ENCODE results near the gene NMRK2. TPM values are rescaled to one million over a fixed set of nuclear protein-coding genes. Genes with fewer than 3 reads are reported as not detected.

NMRK2 gene
- polyA plus RNA-seq, 1 of the 3 experiments (the other 2 are of a cell fraction) = not detected

DNA sequence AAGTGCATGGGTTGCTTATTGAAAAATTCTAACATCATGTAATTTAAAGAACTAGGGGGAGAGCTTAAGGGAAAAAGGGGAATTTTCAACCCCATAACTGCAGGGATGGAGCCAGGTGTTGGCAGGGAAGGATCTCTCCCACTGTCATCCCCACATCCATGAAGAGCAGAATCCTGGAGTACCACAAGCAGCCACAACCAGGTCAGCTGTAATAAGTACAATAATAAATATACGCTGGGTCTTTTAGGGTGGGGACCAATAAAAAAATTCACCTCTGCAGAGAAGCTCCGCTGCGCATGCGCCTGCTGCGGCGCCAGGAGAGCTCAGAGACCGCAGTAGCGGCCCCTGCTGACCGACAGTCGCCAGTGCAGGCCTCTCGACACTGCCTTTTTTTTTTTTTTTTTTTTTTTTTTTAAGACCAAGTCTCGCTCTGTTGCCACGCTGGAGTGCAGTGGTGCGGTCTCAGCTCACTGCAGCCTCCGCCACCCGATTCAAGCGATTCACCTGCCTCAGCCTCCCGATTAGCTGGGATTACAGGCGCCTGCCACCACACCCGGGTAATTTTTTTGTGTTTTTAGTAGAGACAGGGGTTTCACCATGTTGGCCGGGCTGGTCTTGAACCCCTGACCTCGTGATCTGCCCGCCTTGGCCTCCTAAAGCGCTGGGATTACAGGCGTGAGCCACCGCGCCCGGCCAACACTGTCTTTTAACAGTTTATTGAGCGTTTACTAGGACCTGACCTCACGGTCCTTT, 54.9 kb downstream of the NMRK2 start:
- TF ChIP-seq NRF1 (IDR thresholded peaks at IDR 0.05; ENCODE audit: low read depth, low read length) = peak; percentile 95
- TF ChIP-seq, protein P1, sequence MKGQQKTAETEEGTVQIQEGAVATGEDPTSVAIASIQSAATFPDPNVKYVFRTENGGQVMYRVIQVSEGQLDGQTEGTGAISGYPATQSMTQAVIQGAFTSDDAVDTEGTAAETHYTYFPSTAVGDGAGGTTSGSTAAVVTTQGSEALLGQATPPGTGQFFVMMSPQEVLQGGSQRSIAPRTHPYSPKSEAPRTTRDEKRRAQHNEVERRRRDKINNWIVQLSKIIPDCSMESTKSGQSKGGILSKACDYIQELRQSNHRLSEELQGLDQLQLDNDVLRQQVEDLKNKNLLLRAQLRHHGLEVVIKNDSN (IDR thresholded peaks at IDR 0.05; ENCODE audit: borderline replicate concordance, low read depth) = 0 out of 2 replicates have a peak, but pooled peaks have one; percentile 18
- TF ChIP-seq, protein P2, sequence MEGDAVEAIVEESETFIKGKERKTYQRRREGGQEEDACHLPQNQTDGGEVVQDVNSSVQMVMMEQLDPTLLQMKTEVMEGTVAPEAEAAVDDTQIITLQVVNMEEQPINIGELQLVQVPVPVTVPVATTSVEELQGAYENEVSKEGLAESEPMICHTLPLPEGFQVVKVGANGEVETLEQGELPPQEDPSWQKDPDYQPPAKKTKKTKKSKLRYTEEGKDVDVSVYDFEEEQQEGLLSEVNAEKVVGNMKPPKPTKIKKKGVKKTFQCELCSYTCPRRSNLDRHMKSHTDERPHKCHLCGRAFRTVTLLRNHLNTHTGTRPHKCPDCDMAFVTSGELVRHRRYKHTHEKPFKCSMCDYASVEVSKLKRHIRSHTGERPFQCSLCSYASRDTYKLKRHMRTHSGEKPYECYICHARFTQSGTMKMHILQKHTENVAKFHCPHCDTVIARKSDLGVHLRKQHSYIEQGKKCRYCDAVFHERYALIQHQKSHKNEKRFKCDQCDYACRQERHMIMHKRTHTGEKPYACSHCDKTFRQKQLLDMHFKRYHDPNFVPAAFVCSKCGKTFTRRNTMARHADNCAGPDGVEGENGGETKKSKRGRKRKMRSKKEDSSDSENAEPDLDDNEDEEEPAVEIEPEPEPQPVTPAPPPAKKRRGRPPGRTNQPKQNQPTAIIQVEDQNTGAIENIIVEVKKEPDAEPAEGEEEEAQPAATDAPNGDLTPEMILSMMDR (IDR thresholded peaks at IDR 0.05) = peak; percentile 81
- TF ChIP-seq RAD21 (IDR thresholded peaks at IDR 0.05; ENCODE audit: low read length) = peak; percentile 33; the same call in 1 of the 2 replicates
- TF ChIP-seq RCOR1 (IDR thresholded peaks at IDR 0.05; ENCODE audit: low read length) = 0 out of 2 replicates have a peak, but pooled peaks have one; percentile 6
- TF ChIP-seq MEF2A (IDR thresholded peaks at IDR 0.05; ENCODE audit: borderline replicate concordance, low read depth) = no peak
- TF ChIP-seq, protein P3, sequence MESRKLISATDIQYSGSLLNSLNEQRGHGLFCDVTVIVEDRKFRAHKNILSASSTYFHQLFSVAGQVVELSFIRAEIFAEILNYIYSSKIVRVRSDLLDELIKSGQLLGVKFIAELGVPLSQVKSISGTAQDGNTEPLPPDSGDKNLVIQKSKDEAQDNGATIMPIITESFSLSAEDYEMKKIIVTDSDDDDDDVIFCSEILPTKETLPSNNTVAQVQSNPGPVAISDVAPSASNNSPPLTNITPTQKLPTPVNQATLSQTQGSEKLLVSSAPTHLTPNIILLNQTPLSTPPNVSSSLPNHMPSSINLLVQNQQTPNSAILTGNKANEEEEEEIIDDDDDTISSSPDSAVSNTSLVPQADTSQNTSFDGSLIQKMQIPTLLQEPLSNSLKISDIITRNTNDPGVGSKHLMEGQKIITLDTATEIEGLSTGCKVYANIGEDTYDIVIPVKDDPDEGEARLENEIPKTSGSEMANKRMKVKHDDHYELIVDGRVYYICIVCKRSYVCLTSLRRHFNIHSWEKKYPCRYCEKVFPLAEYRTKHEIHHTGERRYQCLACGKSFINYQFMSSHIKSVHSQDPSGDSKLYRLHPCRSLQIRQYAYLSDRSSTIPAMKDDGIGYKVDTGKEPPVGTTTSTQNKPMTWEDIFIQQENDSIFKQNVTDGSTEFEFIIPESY (IDR thresholded peaks at IDR 0.05; ENCODE audit: borderline replicate concordance, low read depth) = no peak
- TF ChIP-seq SMC3 (IDR thresholded peaks at IDR 0.05; ENCODE audit: low read depth, low read length) = 0 out of 2 replicates have a peak, but pooled peaks have one; percentile 28
- POLR2A ChIA-PET = interaction anchor here (0.6 to 1.4 kb wide), 10 partner anchors 8 to 225 kb away, joined by 3 to 15 read pairs (median 4); partner anchors contain the start of genes DAPK3, MRPL54 and ZBTB7A
- H3K27ac ChIP-seq (ENCODE audit: low read depth in 2 of 2, low read length in 1 of 2) = peak overlapping the region in 1 of 2 experiments; percentile 12; a peak in 1 of 4 replicates
- H4K20me1 ChIP-seq (ENCODE audit: insufficient read depth) = peaks cover 24% of the 10 kb centered on the region
- no peak overlapping the region; the same call in 1 of the 2 replicates for H3K9ac ChIP-seq
- H2AFZ ChIP-seq (ENCODE audit: low read depth) = peak overlapping the region; percentile 76; the same call in 1 of the 2 replicates
- H3K36me3 ChIP-seq (replicated peaks in 1 of 2; ENCODE audit: control insufficient read depth in 1 of 2, insufficient read depth in 2 of 2, low read length in 1 of 2) = peaks cover 16 to 19% of the 10 kb centered on the region in 2 experiments
- H3K9me3 ChIP-seq = no peaks in the 10 kb centered on the region
- 12% methylated on average over 30 of the region's 30 CpGs for WGBS (ENCODE audit: low lambda C conversion rate)
- DNase-seq = peak; percentile 87
- H3K9me2 ChIP-seq = no peaks in the 10 kb centered on the region
- peak overlapping the region; percentile 30 to 31; a peak in 3 of 4 replicates for H3K4me3 ChIP-seq (ENCODE audit: low read depth in 2 of 2, low read length in 1 of 2)
- no peaks in the 10 kb centered on the region for H3K27me3 ChIP-seq (ENCODE audit: insufficient read depth)
- peak overlapping the region; percentile 89 for H3K4me2 ChIP-seq
- CTCF ChIA-PET = interaction anchor here (0.5 to 2.3 kb wide), 31 partner anchors 8 to 671 kb away, joined by 3 to 38 read pairs (median 3); partner anchors contain the start of genes DAPK3, MRPL54 and PIAS4
- H3K4me1 ChIP-seq (ENCODE audit: control insufficient read depth in 1 of 2, insufficient read depth in 2 of 2, low read depth in 1 of 2, low read length in 1 of 2) = peaks cover 11 to 29% of the 10 kb centered on the region in 2 experiments
- H3K79me2 ChIP-seq (ENCODE audit: insufficient read depth) = peaks cover 25% of the 10 kb centered on the region
- H3F3A ChIP-seq (replicated peaks; ENCODE audit: insufficient read depth) = peaks cover 27% of the 10 kb centered on the region

DNA sequence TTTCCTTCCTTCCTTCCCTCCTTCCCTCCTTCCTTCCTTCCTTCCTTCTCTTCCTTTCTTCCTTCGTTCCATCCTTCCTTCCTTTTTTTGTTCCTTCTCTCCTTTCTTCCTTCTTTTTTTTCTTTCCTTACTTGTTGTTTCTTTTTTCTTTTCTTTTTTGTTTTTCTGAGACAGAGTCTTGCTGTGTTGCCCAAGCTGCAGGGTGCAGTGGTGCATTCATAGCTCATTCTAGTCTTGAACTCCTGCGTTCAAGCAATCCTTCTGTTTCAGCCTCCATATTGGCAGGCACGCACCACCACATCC, 57.9 kb downstream of the NMRK2 start:
- H3K9me2 ChIP-seq = no peaks in the 10 kb centered on the region
- POLR2A ChIA-PET = interaction anchor here (1.1 kb wide), 1 partner anchor 16 kb away, joined by 5 read pairs; the partner anchor contains the start of gene PIAS4
- no peaks in the 10 kb centered on the region for H3K27me3 ChIP-seq (ENCODE audit: insufficient read depth)
- H3K9ac ChIP-seq = no peak overlapping the region
- H3K27ac ChIP-seq (ENCODE audit: low read depth in 2 of 2, low read length in 1 of 2) = no peak overlapping the region
- peak overlapping the region; percentile 96 for H2AFZ ChIP-seq (ENCODE audit: low read depth)
- H3K4me1 ChIP-seq (ENCODE audit: control insufficient read depth in 1 of 2, insufficient read depth in 2 of 2, low read depth in 1 of 2, low read length in 1 of 2) = peaks cover 0 to 12% of the 10 kb centered on the region in 2 experiments; a peak in 2 of 4 replicates
- no peaks in the 10 kb centered on the region for H3K79me2 ChIP-seq (ENCODE audit: insufficient read depth)
- H3K36me3 ChIP-seq (replicated peaks in 1 of 2; ENCODE audit: control insufficient read depth in 1 of 2, insufficient read depth in 2 of 2, low read length in 1 of 2) = no peaks in the 10 kb centered on the region
- whole genome bisulfite sequencing (ENCODE audit: low lambda C conversion rate) = 89% methylated on average over 3 of the region's 3 CpGs
- TF ChIP-seq YY1 (IDR thresholded peaks at IDR 0.05; ENCODE audit: low read depth) (no peak), RAD21 (IDR thresholded peaks at IDR 0.05; ENCODE audit: low read length) (no peak), SIN3A (IDR thresholded peaks at IDR 0.05; ENCODE audit: borderline replicate concordance, low read depth, low read length) (no peak)
- TF ChIP-seq, protein P1 (IDR thresholded peaks at IDR 0.05; ENCODE audit: borderline replicate concordance, low read depth) = no peak
- TF ChIP-seq, protein P4, sequence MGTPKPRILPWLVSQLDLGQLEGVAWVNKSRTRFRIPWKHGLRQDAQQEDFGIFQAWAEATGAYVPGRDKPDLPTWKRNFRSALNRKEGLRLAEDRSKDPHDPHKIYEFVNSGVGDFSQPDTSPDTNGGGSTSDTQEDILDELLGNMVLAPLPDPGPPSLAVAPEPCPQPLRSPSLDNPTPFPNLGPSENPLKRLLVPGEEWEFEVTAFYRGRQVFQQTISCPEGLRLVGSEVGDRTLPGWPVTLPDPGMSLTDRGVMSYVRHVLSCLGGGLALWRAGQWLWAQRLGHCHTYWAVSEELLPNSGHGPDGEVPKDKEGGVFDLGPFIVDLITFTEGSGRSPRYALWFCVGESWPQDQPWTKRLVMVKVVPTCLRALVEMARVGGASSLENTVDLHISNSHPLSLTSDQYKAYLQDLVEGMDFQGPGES (IDR thresholded peaks at IDR 0.05; ENCODE audit: low read depth, low read length) = no peak
- peaks cover 12% of the 10 kb centered on the region for H3F3A ChIP-seq (replicated peaks; ENCODE audit: insufficient read depth)
- no peaks in the 10 kb centered on the region for H4K20me1 ChIP-seq (ENCODE audit: insufficient read depth)
- H3K4me3 ChIP-seq (ENCODE audit: low read depth in 2 of 2, low read length in 1 of 2) = no peak overlapping the region
- no peaks in the 10 kb centered on the region for H3K9me3 ChIP-seq
- no peak overlapping the region for H3K4me2 ChIP-seq
- DNase-seq = no peak
- CTCF ChIA-PET = interaction anchor here (0.8 to 1.3 kb wide), 3 partner anchors 147 to 211 kb away, joined by 3 to 5 read pairs (median 3); no protein-coding TSS in a partner anchor

Data from SK-N-SH (cell line).